ENCODE data around the gene PSTPIP2. TPM values are rescaled to one million over a fixed set of nuclear protein-coding genes. Genes with fewer than 3 reads are reported as not detected.

The PSTPIP2 gene
- total RNA-seq, 1 donor from 2014 or later, result 6.2 TPM

DNA sequence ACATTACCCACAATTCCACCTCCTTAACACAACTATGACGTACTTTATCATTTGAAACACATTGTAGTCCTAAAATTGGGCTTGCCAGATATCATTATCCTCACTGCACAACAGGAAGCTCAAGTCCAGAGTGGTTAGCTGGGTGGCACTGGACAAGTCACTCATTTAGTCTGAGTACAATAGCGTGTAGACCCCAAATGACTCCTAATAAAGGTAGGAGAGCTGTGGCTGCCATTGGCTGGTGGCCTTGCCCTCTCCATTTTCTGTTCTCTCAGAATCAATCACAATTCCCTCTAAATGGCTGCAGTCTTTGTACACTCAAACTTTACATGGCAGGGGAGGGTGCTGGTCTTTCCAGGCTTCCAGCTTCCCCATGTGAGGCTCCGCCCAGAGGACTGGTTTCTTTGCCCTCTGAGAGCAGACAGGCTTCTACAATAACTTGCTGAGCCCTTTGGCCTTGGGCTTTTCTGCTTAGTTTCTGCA, 11.7 kb downstream of the PSTPIP2 start:
- H3K36me3 ChIP-seq, result no peaks in the 10 kb centered on the region
- no peaks in the 10 kb centered on the region for H3K9me3 ChIP-seq (ENCODE audit: low read depth)
- Mint-ChIP-seq H3K9me3 (no peaks in the 10 kb centered on the region), H3K36me3 (no peaks in the 10 kb centered on the region), H3K27me3 (ENCODE audit: insufficient read depth, low read depth) (peaks cover 2% of the 10 kb centered on the region), H3K4me1 (no peaks in the 10 kb centered on the region), H3K4me3 (no peak overlapping the region), H3K27ac (no peak overlapping the region)
- TF ChIP-seq EZH2 (IDR thresholded peaks at IDR 0.05) (no peak), EZH2phosphoT487 (IDR thresholded peaks at IDR 0.05) (no peak)
- TF ChIP-seq, protein P1, sequence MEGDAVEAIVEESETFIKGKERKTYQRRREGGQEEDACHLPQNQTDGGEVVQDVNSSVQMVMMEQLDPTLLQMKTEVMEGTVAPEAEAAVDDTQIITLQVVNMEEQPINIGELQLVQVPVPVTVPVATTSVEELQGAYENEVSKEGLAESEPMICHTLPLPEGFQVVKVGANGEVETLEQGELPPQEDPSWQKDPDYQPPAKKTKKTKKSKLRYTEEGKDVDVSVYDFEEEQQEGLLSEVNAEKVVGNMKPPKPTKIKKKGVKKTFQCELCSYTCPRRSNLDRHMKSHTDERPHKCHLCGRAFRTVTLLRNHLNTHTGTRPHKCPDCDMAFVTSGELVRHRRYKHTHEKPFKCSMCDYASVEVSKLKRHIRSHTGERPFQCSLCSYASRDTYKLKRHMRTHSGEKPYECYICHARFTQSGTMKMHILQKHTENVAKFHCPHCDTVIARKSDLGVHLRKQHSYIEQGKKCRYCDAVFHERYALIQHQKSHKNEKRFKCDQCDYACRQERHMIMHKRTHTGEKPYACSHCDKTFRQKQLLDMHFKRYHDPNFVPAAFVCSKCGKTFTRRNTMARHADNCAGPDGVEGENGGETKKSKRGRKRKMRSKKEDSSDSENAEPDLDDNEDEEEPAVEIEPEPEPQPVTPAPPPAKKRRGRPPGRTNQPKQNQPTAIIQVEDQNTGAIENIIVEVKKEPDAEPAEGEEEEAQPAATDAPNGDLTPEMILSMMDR (IDR thresholded peaks at IDR 0.05), result no peak
- H3K4me1 ChIP-seq, result no peaks in the 10 kb centered on the region
- H3F3A ChIP-seq (ENCODE audit: low read depth), result no peaks in the 10 kb centered on the region
- no peak overlapping the region for H3K27ac ChIP-seq
- H3K4me3 ChIP-seq, result no peak overlapping the region
- no peak overlapping the region for H3K9ac ChIP-seq
- no peak overlapping the region for H2AFZ ChIP-seq (replicated peaks)
- H3K4me2 ChIP-seq, result no peak overlapping the region
- no peaks in the 10 kb centered on the region for H4K20me1 ChIP-seq (ENCODE audit: low read depth)
- no peaks in the 10 kb centered on the region for H3K27me3 ChIP-seq
- no peak for DNase-seq (ENCODE audit: low spot score)
- no peaks in the 10 kb centered on the region for H3K79me2 ChIP-seq (ENCODE audit: low read depth)

DNA sequence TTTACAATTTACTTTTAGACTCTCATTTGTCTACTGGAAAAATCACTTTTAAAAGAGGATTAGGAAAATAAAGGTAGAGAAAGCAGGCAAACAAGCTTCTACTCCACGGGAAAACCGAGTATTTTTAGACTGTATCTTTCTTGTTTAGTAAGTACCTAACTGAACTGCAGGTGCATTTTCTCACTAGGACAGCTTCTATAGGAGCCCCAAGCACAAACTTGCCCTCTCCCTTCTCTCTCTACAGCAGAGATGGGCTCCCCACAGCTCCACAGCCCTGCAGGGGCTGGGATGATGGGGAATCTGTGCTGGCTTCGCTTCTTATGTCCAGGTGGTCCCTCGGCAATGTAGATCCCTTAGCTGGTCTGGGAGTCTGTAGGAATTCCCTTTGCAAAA, 16.2 kb downstream of the PSTPIP2 start:
- Histone ChIP-seq H3K27ac (no peak overlapping the region), H3K4me3 (no peak overlapping the region), H3F3A (ENCODE audit: low read depth) (no peaks in the 10 kb centered on the region), H3K4me1 (no peaks in the 10 kb centered on the region), H3K4me2 (no peak overlapping the region), H4K20me1 (ENCODE audit: low read depth) (no peaks in the 10 kb centered on the region), H3K27me3 (no peaks in the 10 kb centered on the region), H3K79me2 (ENCODE audit: low read depth) (no peaks in the 10 kb centered on the region), H3K36me3 (no peaks in the 10 kb centered on the region), H3K9me3 (ENCODE audit: low read depth) (no peaks in the 10 kb centered on the region), H3K9ac (no peak overlapping the region), H2AFZ (replicated peaks) (no peak overlapping the region)
- H3K27ac Mint-ChIP-seq, result no peak overlapping the region
- H3K27me3 Mint-ChIP-seq (ENCODE audit: insufficient read depth, low read depth), result peaks cover 2% of the 10 kb centered on the region
- H3K9me3 Mint-ChIP-seq, result no peaks in the 10 kb centered on the region
- no peak for TF ChIP-seq EZH2 (IDR thresholded peaks at IDR 0.05)
- no peak for TF ChIP-seq EZH2phosphoT487 (IDR thresholded peaks at IDR 0.05)
- TF ChIP-seq, protein P1 (IDR thresholded peaks at IDR 0.05), result no peak
- no peaks in the 10 kb centered on the region for H3K36me3 Mint-ChIP-seq
- H3K4me3 Mint-ChIP-seq, result no peak overlapping the region
- no peaks in the 10 kb centered on the region for H3K4me1 Mint-ChIP-seq
- no peak for DNase-seq (ENCODE audit: low spot score)

DNA sequence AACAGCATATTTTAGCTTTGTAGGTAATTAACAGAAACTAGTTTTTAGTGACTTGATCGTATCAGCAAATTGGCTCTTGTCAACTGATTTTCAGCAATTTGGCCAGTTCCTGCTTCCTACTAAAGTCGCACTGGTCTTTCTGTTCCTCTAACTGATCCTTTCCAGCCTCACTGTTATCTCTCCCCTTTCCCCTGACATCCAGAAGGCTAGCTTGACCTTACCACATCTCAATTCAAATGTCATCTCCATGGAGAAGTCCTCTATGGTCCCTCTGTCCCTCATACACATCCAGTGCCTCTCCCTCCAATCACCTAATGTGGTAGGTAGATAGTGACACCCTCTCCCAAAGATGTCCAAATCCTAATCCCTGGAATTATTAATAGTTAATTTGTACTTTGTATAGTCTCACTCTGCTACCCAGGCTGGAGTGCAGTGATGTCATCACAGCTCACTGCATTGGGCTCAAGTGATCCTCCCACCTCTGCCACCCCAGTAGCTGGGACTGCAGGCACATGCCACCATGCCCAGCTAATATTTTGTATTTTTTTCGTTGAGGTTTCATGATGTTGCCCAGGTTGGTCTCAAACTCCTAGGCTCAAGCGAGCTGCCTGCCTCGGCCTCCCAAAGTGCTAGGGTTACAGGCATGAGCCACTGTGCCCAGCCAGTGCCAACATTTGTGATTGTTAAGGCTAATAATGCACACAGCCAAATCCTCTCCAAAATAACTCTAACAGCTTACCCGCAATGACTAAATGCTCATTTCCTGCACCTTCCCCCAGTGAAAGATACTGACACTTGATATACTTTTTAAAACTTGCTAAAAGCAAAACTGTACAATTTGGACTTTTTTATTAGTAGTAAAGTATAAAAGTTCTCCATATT, 16.9 kb downstream of the PSTPIP2 start:
- Histone ChIP-seq H3K4me1 (no peaks in the 10 kb centered on the region), H3K9ac (no peak overlapping the region), H3K79me2 (ENCODE audit: low read depth) (no peaks in the 10 kb centered on the region), H3K36me3 (no peaks in the 10 kb centered on the region), H3K27me3 (no peaks in the 10 kb centered on the region), H3K4me2 (no peak overlapping the region), H3F3A (ENCODE audit: low read depth) (no peaks in the 10 kb centered on the region), H3K27ac (no peak overlapping the region), H3K4me3 (no peak overlapping the region), H4K20me1 (ENCODE audit: low read depth) (no peaks in the 10 kb centered on the region), H2AFZ (replicated peaks) (no peak overlapping the region), H3K9me3 (ENCODE audit: low read depth) (no peaks in the 10 kb centered on the region)
- Mint-ChIP-seq H3K27ac (no peak overlapping the region), H3K36me3 (no peaks in the 10 kb centered on the region), H3K27me3 (ENCODE audit: insufficient read depth, low read depth) (peaks cover 2% of the 10 kb centered on the region), H3K9me3 (no peaks in the 10 kb centered on the region), H3K4me1 (no peaks in the 10 kb centered on the region), H3K4me3 (no peak overlapping the region)
- no peak for DNase-seq (ENCODE audit: low spot score)
- TF ChIP-seq EZH2phosphoT487 (IDR thresholded peaks at IDR 0.05) (no peak), EZH2 (IDR thresholded peaks at IDR 0.05) (no peak)
- TF ChIP-seq, protein P1 (IDR thresholded peaks at IDR 0.05), result no peak
